ENCODE measurements around the gene OR9Q1.

OR9Q1 gene

DNA sequence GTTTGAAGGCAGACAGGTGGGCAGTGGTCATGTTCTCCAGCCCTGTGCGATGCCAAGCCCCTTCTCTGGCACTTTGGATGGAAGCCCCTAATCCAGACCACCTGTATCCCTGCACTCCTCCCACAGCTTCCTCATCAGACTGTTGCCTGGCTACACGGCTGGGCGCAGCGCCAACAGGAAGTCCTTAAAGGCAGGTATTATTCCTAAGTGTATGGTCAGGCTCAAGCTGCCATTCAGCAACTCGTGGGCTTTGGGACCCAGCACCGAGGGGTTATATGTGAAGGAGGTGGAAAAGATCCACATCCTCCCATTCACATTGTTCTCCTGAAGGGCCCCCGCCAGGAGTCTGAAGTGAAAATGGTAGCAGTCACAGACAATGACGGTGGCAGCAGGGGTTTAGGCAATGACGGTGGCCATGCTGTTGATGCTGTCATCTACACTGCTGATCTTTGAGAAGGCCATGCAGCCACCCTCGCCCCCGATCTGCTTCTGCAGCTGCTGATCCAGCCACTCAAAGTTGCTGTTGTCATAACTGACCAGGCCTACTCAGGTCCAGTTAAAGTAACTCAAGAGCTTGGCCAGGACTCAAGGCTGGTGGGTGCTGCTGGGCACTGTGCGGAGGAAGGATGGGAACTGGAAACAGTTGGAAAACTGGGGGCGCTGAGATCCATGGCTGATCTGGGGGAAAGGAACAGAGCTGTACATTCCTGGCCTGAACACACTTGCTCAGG lies 34.8 kb downstream of the OR9Q1 start:
- ChIA-PET CTCF (interaction anchor here (1.6 kb wide), 1 partner anchor 34 kb away, joined by 3 read pairs; no protein-coding TSS in a partner anchor), POLR2A (no interaction called here)

DNA sequence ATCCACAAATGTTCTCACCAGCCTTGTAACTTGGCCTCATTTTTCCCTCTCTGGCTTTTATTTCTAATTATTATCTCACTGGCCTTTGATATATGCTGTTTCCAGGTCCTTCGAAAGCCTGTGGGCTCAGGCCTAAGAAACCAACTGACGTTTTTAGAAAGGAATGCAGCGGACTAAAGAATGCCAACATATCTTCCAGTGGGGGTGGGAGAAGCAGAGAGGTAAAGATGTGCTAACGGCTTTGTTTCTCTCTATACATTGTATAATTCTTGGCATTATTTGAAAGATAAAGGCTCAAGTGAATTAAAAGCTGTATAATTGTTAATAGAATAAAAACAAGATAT lies 35.3 kb downstream of the OR9Q1 start:
- no peak overlapping the region for H3K4me3 ChIP-seq (ENCODE audit: low read depth, low read length)
- TF ChIP-seq, protein P1, sequence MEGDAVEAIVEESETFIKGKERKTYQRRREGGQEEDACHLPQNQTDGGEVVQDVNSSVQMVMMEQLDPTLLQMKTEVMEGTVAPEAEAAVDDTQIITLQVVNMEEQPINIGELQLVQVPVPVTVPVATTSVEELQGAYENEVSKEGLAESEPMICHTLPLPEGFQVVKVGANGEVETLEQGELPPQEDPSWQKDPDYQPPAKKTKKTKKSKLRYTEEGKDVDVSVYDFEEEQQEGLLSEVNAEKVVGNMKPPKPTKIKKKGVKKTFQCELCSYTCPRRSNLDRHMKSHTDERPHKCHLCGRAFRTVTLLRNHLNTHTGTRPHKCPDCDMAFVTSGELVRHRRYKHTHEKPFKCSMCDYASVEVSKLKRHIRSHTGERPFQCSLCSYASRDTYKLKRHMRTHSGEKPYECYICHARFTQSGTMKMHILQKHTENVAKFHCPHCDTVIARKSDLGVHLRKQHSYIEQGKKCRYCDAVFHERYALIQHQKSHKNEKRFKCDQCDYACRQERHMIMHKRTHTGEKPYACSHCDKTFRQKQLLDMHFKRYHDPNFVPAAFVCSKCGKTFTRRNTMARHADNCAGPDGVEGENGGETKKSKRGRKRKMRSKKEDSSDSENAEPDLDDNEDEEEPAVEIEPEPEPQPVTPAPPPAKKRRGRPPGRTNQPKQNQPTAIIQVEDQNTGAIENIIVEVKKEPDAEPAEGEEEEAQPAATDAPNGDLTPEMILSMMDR (IDR thresholded peaks at IDR 0.05; ENCODE audit: insufficient read depth, low read length, missing control alignments) = no peak
- POLR2A ChIA-PET = no interaction called here
- peak; percentile 40 for DNase-seq (ENCODE audit: low read depth, low spot score)
- CTCF ChIA-PET = interaction anchor here (1.6 kb wide), 1 partner anchor 35 kb away, joined by 3 read pairs; no protein-coding TSS in a partner anchor

More for the DNA sequence above, 34.8 kb downstream of the OR9Q1 start:
- DNase-seq (ENCODE audit: low read depth, low spot score) = no peak
- TF ChIP-seq, protein P1 (IDR thresholded peaks at IDR 0.05; ENCODE audit: insufficient read depth, low read length, missing control alignments) = no peak
- H3K4me3 ChIP-seq (ENCODE audit: low read depth, low read length) = no peak overlapping the region

DNA sequence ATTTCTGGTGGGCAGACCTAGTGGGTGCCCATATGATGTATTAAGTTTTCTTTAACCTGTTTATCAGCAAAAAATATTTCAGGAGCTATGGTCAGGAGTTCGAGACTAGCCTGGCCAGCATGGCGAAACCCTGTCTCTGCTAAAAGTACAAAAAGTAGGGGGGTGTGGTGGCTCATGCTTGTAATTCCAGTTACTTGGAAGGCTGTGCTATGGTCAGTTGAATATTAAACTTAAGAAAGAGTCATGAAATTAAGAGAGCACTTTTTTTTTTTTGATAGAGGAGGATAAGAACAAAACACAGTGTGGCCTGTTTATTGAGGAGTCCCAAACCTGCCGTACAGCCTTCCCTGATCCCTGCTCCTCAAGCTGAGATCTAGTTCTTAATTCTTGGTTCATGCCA lies 36.9 kb downstream of the OR9Q1 start:
- ChIA-PET CTCF (interaction anchor here (1.2 to 1.3 kb wide), 2 partner anchors 225 to 260 kb away, joined by 3 read pairs; no protein-coding TSS in a partner anchor), POLR2A (no interaction called here)
- TF ChIP-seq, protein P1 (IDR thresholded peaks at IDR 0.05; ENCODE audit: insufficient read depth, low read length, missing control alignments) = no peak
- H3K4me3 ChIP-seq (ENCODE audit: low read depth, low read length) = no peak overlapping the region
- no peak for DNase-seq (ENCODE audit: low read depth, low spot score)

DNA sequence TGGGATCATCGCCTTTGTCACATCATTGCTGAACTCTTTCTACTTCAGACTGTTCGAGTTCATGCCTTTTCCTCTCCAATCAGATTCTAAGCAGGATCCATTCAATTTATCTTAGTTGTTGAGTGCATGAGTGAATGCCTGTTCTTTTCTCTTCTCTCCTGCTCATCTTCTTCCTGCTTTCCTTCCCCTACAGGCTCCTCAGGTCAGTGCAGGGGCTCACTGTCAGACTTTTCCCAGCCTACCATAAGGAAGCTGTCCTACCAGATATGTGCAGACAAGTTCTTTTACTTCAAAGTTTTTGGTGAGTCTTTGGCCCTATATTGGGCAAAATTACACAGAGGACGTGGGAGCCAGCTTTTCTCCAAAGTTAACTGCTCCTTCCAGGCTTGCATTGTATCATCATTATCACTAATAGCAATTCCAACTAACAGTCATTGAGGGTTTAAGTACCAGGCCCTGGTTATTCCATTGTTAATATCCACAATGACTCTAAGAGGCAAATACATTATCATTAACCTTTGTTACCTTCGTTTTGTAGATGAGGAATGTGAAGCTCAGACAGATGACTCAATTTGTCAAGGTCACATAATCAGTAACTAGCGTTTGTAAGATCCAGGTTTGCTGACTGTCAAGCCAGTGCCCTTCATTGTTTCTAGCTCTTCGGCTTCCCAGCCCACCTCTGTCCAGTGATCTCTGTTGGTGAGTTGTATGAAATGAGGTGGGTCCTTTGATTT lies 37.4 kb downstream of the OR9Q1 start:
- no peak overlapping the region for H3K4me3 ChIP-seq (ENCODE audit: low read depth, low read length)
- no peak for DNase-seq (ENCODE audit: low read depth, low spot score)
- ChIA-PET CTCF (interaction anchor here (1.2 kb wide), 1 partner anchor 225 kb away, joined by 3 read pairs; no protein-coding TSS in a partner anchor), POLR2A (no interaction called here)
- TF ChIP-seq, protein P1 (IDR thresholded peaks at IDR 0.05; ENCODE audit: insufficient read depth, low read length, missing control alignments) = no peak

DNA sequence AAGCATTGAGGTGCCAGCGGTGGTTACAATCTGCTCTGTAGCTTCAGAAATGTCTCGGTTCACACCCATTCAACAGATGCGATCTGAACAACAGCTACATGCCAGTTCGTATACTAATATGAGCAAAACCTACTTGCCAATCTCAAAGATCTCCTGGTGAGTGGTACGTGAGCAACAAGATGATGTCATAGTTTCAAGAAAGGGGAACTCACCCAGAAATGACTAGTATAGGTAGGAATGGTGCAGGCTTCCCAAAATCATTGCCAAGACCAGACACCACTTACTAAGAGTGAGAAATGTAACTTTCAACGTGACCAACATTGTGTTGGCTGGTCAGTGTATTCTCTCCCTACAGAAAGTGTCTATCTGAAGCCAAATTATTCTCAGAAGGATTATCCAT lies 38.1 kb downstream of the OR9Q1 start:
- peak; percentile 21 for DNase-seq (ENCODE audit: low read depth, low spot score)
- H3K4me3 ChIP-seq (ENCODE audit: low read depth, low read length) = no peak overlapping the region
- ChIA-PET POLR2A (no interaction called here), CTCF (no interaction called here)
- TF ChIP-seq, protein P1 (IDR thresholded peaks at IDR 0.05; ENCODE audit: insufficient read depth, low read length, missing control alignments) = no peak

DNA sequence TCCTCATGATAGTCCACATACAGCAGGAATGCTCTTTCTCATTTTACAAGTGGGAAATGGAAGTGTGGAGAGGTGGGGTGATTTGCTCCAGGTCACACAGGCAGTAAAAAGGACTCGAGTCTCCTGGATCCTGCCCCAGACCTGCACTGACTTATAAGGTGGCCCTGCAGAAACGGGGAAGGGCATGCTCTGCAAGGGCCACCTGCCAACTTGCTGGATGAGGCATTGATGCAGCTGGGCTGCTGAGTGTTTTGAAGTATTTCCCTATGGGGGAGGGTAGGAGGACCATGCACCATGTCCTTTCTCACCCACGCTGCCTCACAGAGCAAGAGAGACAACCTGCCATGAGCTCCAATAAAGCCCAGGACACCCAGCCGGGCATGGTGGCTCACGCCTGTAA lies 44.0 kb downstream of the OR9Q1 start:
- TF ChIP-seq, protein P1 (IDR thresholded peaks at IDR 0.05; ENCODE audit: insufficient read depth, low read length, missing control alignments) = no peak
- CTCF ChIA-PET = no interaction called here
- H3K4me3 ChIP-seq (ENCODE audit: low read depth, low read length) = no peak overlapping the region
- POLR2A ChIA-PET = no interaction called here
- no peak for DNase-seq (ENCODE audit: low read depth, low spot score)
